Fibroblast of skin of abdomen (primary cell): Measurements from ENCODE around the gene OCIAD2. TPM values are rescaled to one million over a fixed set of nuclear protein-coding genes. Genes with fewer than 3 reads are reported as not detected.
"Not testable (repeated sequence)": the region's sequence is repeated elsewhere in the genome, so short reads cannot be mapped to it uniquely, and the experiment has no call there.

Source experiments
- DNase-seq: peaks from one replicate; pipeline ENCODE4 v3.0.0-alpha.2; 2013
- polyA plus RNA-seq, 2 experiments: library from polyadenylated mRNA; unstranded; fragments of 120-200 nt; gene quantifications; one replicate each; pipeline ENCODE4 v1.2.1, GENCODE V29; 2013; ENCODE audit not compliant: insufficient read length in 2 of 2

The OCIAD2 gene
- 43.1 TPM for polyA plus RNA-seq (2013, experiment 1 of 2; ENCODE audit: insufficient read length)
- 43.4 TPM for polyA plus RNA-seq (2013, experiment 2 of 2; ENCODE audit: insufficient read length)

DNA sequence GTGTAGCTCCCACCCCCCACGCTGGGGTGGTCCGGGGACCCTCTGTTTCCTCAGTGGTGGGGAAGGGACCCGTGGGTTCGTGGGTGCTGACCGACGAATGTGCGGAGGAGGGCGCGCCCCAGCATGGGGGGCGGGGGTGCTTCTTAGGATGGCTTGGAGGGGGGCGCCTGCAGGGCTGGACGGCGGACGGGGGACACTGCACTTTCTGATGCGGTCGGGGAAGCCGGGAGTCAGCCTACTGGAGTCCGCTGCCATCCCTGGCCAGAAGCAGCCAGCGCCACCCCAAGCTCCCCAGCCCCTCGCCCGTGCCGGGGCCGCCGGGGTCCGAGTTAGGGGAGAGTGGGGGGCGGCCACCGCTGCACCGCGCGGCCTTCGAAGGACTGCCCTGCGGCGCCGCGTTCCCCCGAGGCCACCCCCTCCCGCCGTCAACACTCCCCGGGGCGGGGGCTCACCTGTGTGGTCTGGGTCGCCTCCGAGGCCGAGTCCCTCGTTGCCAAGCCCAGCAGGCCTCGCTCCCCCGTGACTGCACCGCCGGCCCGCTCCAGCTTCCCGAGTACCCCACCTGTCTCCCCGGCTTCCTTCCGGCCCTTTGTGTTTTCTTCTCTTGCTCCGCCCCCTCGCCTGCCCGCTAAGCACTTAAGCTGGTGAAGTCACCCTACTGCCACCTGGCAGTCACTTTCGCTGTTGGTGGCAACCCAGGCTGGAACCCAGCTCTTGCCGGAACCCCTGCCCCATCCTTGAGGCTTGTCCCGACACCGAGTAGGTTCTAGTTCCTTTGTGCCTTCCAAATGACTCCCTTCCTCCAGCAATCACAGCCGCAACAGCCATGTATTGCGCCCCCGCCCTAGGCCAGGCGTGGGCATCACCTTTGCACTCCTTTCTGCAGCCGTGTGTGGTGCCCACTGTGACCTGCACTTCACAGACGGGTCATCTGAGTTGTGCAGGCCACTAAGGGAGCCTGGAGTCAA is at the start of gene OCIAD2:
Gene OCIAD2 (minus strand): TSS at position 569 of the 968 bp plus-strand sequence. CDS start 2,225 bp downstream, outside the sequence.
- peak; percentile 27 for DNase-seq

DNA sequence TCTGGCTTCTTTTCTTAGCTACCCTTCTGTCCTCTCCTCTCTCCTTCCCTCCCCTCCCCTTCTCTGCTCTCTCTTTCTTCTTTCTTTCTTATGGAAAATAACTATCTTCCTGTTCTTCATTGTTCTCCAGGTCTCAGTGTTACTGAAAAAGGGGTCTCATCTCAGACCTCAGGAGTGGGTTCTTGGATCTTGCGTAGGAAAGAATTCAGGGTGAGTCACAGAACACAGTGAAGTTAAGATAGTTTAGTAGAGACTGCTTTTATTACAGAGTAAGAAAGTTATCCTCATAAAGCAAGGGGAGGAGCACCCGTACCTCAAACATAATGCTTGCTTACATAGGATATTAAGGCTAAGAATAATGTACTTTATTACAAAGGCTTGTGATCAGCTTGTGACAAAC is 47.7 kb upstream of the OCIAD2 start:
- DNase-seq, result no peak

- peak; percentile 14 for DNase-seq
Observed at GRCh38 chr4:48949518-48950219, 43.1 kb upstream of the OCIAD2 start.

DNA sequence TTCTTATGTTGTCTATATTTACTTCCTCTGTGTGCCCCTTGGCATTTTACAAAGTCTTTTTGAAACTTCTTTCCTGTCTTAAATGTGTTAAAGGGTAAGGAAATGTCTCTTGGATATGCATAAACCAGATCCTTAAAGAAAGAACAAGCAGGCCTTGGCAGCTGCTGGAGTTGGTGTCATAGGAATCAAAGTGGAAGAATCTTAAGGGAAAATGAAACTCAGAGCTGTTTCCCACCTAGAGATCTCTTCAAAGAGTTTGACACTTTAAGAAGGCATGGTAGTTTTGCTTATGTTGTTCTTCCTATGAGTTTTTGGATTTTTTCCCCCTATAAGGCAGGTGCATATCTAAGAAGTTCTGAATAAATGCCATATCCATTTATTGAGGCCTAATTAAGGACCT is 42.5 kb upstream of the OCIAD2 start:
- no peak for DNase-seq

DNA sequence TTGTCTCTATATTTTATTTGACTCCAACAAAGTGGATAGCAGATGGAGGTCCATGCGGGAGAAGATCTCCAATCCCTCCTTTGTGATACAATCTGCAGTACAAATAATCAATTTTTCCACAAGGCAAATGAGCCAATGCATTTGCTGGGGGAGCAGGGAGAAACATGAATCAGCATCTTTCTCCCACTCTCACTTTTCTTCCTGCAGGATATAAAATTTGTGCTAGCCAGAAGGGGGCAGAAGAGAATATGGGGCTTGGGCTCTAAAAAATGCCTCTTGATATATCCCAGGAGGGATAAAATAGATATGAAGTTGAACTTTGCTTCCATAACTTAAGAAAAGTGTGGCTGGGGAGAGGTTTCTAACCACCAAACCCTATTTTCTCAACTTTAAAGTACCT is 41.2 kb upstream of the OCIAD2 start:
- DNase-seq, result no peak

DNA sequence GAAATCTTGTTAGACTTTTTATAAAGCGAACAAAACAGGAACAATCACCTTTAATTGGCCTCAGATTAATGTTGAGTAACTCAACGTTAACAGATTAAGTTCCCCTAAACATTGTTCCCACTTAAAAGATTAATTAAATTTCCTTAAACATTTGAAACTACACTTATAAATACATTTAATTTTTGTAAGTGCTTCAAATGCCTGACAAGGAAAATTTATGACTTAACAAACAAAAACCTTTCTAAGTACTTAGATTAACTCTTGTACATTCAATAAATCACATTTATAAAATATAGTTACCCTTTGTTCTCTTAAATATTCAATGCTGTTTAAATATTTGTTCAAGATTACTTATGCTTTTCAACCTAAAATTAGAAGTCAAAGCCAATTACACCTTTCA is 39.4 kb upstream of the OCIAD2 start:
- DNase-seq, result no peak

- DNase-seq, result no peak
Observed at GRCh38 chr4:48944756-48945241, 38.2 kb upstream of the OCIAD2 start.

DNA sequence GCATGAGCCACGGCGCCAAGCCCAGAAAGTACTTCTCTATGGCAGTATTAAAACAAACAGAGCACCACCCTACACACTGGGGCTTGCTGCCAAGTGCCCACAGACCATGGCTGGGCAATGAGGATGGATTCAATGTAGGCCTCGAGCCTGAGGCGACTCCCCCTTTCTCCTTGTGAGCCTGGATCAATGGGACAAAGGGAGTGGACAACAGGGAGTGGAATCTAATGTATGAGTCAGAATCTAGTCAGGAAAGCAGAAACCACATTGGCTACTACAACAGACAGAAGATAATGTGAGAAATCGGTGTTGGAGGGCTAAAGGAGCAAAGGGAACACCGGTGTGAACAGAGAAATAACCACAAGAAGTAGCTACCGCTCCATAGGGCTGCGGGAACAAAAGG is 37.7 kb upstream of the OCIAD2 start:
- DNase-seq, result no peak

DNA sequence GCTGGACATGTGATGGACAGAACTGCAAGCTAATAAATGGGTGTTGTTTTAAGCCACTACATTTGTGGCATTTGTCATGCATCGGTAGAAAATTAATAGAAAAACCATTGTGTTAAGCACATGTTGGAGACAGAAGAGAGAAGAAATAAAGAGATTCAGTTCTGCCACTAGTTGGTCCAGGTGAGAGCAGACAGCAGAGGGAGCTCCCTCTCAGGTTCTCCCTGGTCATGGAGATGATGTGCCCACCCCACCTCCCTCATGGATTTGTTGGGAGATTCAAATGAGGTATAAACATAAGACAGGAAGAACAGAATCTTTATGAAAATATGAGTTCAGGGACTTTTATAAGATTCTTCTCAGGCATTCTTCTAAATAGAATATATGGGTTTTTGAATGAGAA is 36.8 kb upstream of the OCIAD2 start:
- no peak for DNase-seq

DNA sequence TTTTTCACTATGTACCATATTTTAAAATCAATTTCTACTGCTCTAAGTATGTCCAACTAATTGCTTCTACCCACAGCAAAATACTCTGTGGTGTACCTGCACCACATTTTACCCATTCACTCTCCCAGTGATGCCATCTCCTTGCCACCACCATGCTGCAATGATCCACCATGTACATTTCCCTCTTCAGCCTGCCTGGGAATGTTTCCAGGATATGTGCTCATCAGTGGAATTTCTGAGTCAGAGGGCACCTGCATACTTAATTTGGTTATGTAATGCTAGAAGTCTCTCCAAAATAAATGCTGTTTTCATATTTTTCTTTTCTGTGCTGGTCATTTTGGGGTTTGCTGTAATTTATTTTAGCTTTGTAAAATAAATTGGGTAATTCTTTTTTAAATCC is 33.2 kb upstream of the OCIAD2 start:
- peak; percentile 71 for DNase-seq

DNA sequence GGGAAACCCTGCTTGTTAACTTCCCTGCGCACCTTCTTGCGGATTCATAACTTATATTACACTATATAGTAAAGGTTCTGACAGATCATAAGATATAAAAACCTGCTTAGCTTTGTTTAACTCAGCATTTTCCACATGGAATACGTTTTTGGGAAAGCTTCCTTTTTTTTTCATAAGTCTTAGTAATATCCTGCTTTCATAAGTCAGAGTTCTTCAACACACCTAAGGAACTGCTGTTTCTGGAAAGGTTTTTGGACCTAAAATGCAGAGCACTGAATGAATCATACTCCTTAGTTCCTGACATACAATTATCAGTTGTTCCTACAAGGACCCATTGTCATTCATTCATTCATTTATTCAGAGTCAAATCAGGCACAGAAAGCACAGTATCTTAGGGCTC is 32.3 kb upstream of the OCIAD2 start:
- no peak for DNase-seq

GRCh38 chr4:48937033-48937432 is 30.5 kb upstream of the OCIAD2 start:
- DNase-seq, result no peak

DNA sequence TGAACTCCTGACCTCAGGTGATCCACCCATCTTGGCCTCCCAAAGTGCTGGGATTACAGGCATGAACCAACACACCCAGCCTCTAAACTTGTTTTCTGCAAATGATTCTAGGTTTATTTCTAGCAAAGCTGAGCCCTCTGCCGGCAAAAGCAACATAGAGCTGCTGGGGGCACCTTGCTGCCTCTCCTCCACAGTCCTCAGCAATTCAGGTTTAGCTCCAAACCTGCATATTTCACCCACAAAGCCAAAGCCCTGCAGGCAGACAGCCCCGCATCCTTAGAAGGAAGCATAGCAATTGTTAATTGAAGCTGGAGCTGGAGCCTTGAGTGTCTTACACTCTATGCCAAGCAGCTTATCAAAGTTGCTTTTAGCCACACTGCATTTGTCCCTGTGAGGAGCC is 24.9 kb upstream of the OCIAD2 start:
- DNase-seq, result no peak

- DNase-seq, result no peak
Observed at GRCh38 chr4:48930654-48931053, 24.1 kb upstream of the OCIAD2 start.

DNA sequence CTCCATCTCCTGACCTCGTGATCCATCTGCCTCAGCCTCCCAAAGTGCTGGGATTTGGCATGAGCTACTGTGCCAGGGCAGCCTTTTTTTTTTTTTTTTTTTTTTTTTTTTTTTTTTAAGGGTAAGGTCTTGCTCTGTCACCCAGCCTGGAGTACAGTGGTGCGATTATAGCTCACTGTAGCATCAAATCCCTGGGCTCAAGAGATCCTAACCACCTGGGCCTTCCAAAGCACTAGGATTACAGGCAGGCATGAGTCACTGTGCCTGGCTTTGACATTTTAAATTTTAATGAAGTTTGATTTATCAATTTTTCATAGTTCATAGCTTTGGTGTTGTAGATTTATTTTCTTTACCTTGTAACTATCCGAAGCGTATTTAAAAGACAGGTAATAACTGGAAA is 17.8 kb upstream of the OCIAD2 start:
- DNase-seq, result no peak

- DNase-seq, result not testable (repeated sequence)
Observed at GRCh38 chr4:48923065-48923464, 16.5 kb upstream of the OCIAD2 start.

- DNase-seq, result peak; percentile 39
Observed at GRCh38 chr4:48914311-48914710, 7.7 kb upstream of the OCIAD2 start.

- DNase-seq, result peak; percentile 89
Observed at GRCh38 chr4:48913346-48913745, 6.8 kb upstream of the OCIAD2 start.

DNA sequence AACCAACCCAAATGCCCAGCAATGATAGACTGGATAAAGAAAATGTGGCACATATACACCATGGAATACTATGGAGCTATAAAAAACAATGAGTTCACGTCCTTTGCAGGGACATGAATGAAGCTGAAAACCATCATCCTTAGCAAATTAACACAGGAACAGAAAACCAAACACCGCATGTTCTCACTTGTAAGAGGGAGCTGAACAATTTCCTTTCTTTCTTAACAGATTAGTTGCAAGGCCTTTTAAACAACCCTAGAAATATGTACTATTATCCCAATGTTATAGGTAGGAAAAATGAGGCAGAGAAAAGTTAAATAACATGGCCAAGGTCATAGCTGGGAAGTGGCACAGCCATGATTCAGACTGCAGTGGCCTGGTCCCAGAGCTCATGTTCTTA is 5.8 kb upstream of the OCIAD2 start:
- no peak for DNase-seq

GRCh38 chr4:48910511-48910910 is 3.9 kb upstream of the OCIAD2 start:
- peak; percentile 47 for DNase-seq

GRCh38 chr4:48909697-48910096 is 3.1 kb upstream of the OCIAD2 start:
- peak; percentile 97 for DNase-seq

GRCh38 chr4:48908687-48909086 is 2.1 kb upstream of the OCIAD2 start:
- DNase-seq, result no peak

- no peak for DNase-seq
Observed at GRCh38 chr4:48907706-48908477, 1.3 kb upstream of the OCIAD2 start.
